Endothelial cell of umbilical vein (primary cell): Measurements from ENCODE around the gene CEP164. TPM values are rescaled to one million over a fixed set of nuclear protein-coding genes. Genes with fewer than 3 reads are reported as not detected.

ENCODE experiments used
- BruUV-seq: library from RNA; stranded (reverse); fragments of 400-500 nt; replicated peaks from 2 replicates; lab custom pipeline; 2021; lab: Mats Ljungman, UMichigan
- CTCF ChIA-PET: fragments of 300-600, 350-600 bp; sonication (Branson Sonifier 250); formaldehyde crosslinking; loops from one replicate; lab custom pipeline; 2021; ENCODE audit warnings: antibody characterized with exemption, inconsistent platforms; lab: Charles Lee
- POLR2A ChIA-PET: fragments of 300-600, 350-600 bp; sonication (Branson Sonifier 250); formaldehyde crosslinking; loops from one replicate; lab custom pipeline; 2021; ENCODE audit warnings: antibody characterized with exemption, inconsistent platforms; lab: Charles Lee
- DNase-seq: peaks from one replicate; pipeline ENCODE4 v3.0.0-alpha.2; 2011; ENCODE audit warnings: low read depth, low spot score
- FAIRE-seq: peaks from 2 replicates; lab custom pipeline; 2011; peaks lifted over from hg19 to GRCh38; lab: Jason Lieb, UNC
- H2AFZ ChIP-seq: 2 replicates; pipeline ENCODE4 v1.6.0; 2012; ENCODE audit warnings: low read depth, low read length, control low read depth, inconsistent platforms
- H3K27ac ChIP-seq: 2 replicates; pipeline ENCODE4 v1.5.1; 2011; ENCODE audit warnings: low read depth, mild to moderate bottlenecking, control low read depth, low read length, moderate library complexity; ENCODE audit not compliant: insufficient read depth
- H3K27me3 ChIP-seq, 2 experiments: 2 replicates each; pipeline versions ENCODE4 v1.6.0 to v1.6.1; 2011; ENCODE audit warnings: low read length in 2 of 2, mixed read lengths in 1 of 2; ENCODE audit not compliant: control insufficient read depth in 2 of 2, insufficient read depth in 2 of 2
- H3K36me3 ChIP-seq, 2 experiments: 2 replicates in 1 of 2; 3 replicates in 1 of 2; pipeline ENCODE4 v1.5.1; 2011; ENCODE audit warnings: low read length in 2 of 2, mild to moderate bottlenecking in 1 of 2, moderate library complexity in 1 of 2; ENCODE audit not compliant: control insufficient read depth in 2 of 2, insufficient read depth in 2 of 2; ENCODE audit errors: extremely low read depth in 1 of 2
- H3K4me1 ChIP-seq: 3 replicates; pipeline ENCODE4 v1.5.1; 2011; ENCODE audit warnings: mild to moderate bottlenecking, low read length; ENCODE audit not compliant: control insufficient read depth, insufficient read depth; ENCODE audit errors: extremely low read depth
- H3K4me2 ChIP-seq: 2 replicates; pipeline ENCODE4 v1.6.1; 2011; ENCODE audit warnings: low read length, control low read depth, mixed read lengths; ENCODE audit not compliant: insufficient read depth
- H3K4me3 ChIP-seq, 3 experiments: fragments of 200-600 bp in 1 of 3; sonication (generic), shearing (Covaris generic) in 1 of 3; replicated peaks in 1 of 3; 2 replicates each; pipeline ENCODE4 v1.5.1; 2011 to 2016; ENCODE audit warnings: control low read depth in 3 of 3, low read length in 3 of 3, mild to moderate bottlenecking in 2 of 3, inconsistent platforms in 1 of 3, low read depth in 1 of 3, moderate library complexity in 1 of 3; ENCODE audit not compliant: insufficient read depth in 1 of 3
- H3K79me2 ChIP-seq: 2 replicates; pipeline ENCODE4 v1.6.0; 2012; ENCODE audit warnings: low read length, inconsistent platforms; ENCODE audit not compliant: control insufficient read depth, insufficient read depth
- H3K9ac ChIP-seq: replicated peaks from 2 replicates; pipeline ENCODE3; 2011; ENCODE audit warnings: low read length, control low read depth; ENCODE audit not compliant: insufficient read depth; ENCODE audit errors: extremely low read depth
- H3K9me1 ChIP-seq: replicated peaks from 3 replicates; pipeline ENCODE4 v1.6.0; 2011; ENCODE audit warnings: mild to moderate bottlenecking, low read length; ENCODE audit not compliant: control insufficient read depth, insufficient read depth; ENCODE audit errors: extremely low read depth
- H3K9me3 ChIP-seq: replicated peaks from 2 replicates; pipeline ENCODE4 v1.5.1; 2012; ENCODE audit warnings: low read length, inconsistent platforms; ENCODE audit not compliant: control insufficient read depth, insufficient read depth
- H4K20me1 ChIP-seq: replicated peaks from 2 replicates; pipeline ENCODE3; 2011; ENCODE audit warnings: mild to moderate bottlenecking, low read length; ENCODE audit not compliant: control insufficient read depth, insufficient read depth; ENCODE audit errors: extremely low read depth
- CTCF ChIP-seq, 2 donors: IDR thresholded peaks; 1 replicate in 1 of 2; 2 replicates in 1 of 2; pipeline ENCODE4 v1.5.1; 2011; ENCODE audit warnings: low read length in 2 of 2, mild to moderate bottlenecking in 2 of 2, moderate library complexity in 2 of 2, control low read depth in 1 of 2, inconsistent platforms in 1 of 2, low read depth in 1 of 2; ENCODE audit not compliant: insufficient read depth in 1 of 2; ENCODE audit errors: extremely low read depth in 1 of 2
- EZH2 ChIP-seq: IDR thresholded peaks from 2 replicates; pipeline ENCODE4 v1.6.1; 2012; ENCODE audit warnings: borderline replicate concordance, low read depth, mild to moderate bottlenecking, moderate library complexity, low read length, inconsistent platforms; ENCODE audit not compliant: severe bottlenecking
- FOS ChIP-seq: IDR thresholded peaks from 2 replicates; pipeline ENCODE4 v1.6.1; 2011; ENCODE audit warnings: mild to moderate bottlenecking, low read length, moderate library complexity, borderline replicate concordance; ENCODE audit not compliant: insufficient read depth
- GATA2 ChIP-seq: IDR thresholded peaks from 2 replicates; pipeline ENCODE4 v1.7.0; 2011; ENCODE audit warnings: low read depth, mild to moderate bottlenecking, moderate library complexity, mixed read lengths, low read length; ENCODE audit not compliant: insufficient read length, insufficient read depth
- JUN ChIP-seq: IDR thresholded peaks from 2 replicates; pipeline ENCODE4 v1.6.1; 2011; ENCODE audit warnings: borderline replicate concordance, low read depth; ENCODE audit not compliant: insufficient read length, insufficient read depth
- MAX ChIP-seq: IDR thresholded peaks from 2 replicates; pipeline ENCODE4 v1.6.1; 2011; ENCODE audit not compliant: insufficient read depth, insufficient read length
- MYC ChIP-seq: IDR thresholded peaks from one replicate; pipeline ENCODE4 v1.6.1; 2011; ENCODE audit warnings: mild to moderate bottlenecking, low read depth, low read length
- POLR2A ChIP-seq: IDR thresholded peaks from 2 replicates; pipeline ENCODE4 v1.6.1; 2012; ENCODE audit warnings: low read depth, mild to moderate bottlenecking, control low read depth, low read length
- POLR2AphosphoS5 ChIP-seq: IDR thresholded peaks from 2 replicates; pipeline ENCODE4 v1.6.1; 2012; ENCODE audit warnings: low read depth, mild to moderate bottlenecking, control low read depth, low read length, moderate library complexity; ENCODE audit not compliant: insufficient read depth
- dilution Hi-C: fragments of 300-500 bp; cut with MboI; formaldehyde crosslinking; loops from one replicate; pipeline ENCODE4 v1.15.0; 2019; ENCODE audit warnings: low sequenced_read_pairs; ENCODE audit not compliant: extremely low pct_ligation_motif_present
- intact Hi-C: fragments of 100-400 bp; cut with micrococcal nuclease; formaldehyde crosslinking; loops from one replicate; pipeline ENCODE4 v1.10.0; 2022
- polyA plus RNA-seq, 4 experiments: library from polyadenylated mRNA; depleted of rRNA in 3 of 4; stranded (reverse) in 3 of 4; unstranded in 1 of 4; fragments of >200 nt; gene quantifications; 2 replicates each; pipeline versions ENCODE4 v1.2.1 to v1.2.3, GENCODE V29; 2011 to 2012; ENCODE audit warnings: missing spikeins in 1 of 4
- total RNA-seq: library from RNA; stranded (reverse); gene quantifications from 2 replicates; pipeline ENCODE4 v1.2.3, GENCODE V29; 2021

Gene CEP164
- total and polyA plus RNA-seq, 2 donors (not counting 3 experiments of a cell fraction or from before 2014, with no cell fraction given): 22.7 to 48.4 TPM

- POLR2A ChIA-PET: interaction anchor here (0.7 kb wide), 1 partner anchor 63 kb away, joined by 5 read pairs; no protein-coding TSS in a partner anchor
- peak overlapping the region; percentile 1 for H2AFZ ChIP-seq
- no peaks in the 10 kb centered on the region for H3K27me3 ChIP-seq
- dilution Hi-C loops: no loop called here
- CTCF ChIA-PET: interaction anchor here (0.8 to 2.1 kb wide), 4 partner anchors 9 to 588 kb away, joined by 3 to 17 read pairs (median 8); partner anchors contain the start of gene APOA5
- H3K9me3 ChIP-seq: no peaks in the 10 kb centered on the region
- FAIRE-seq (peak; percentile 71), DNase-seq (peak; percentile 83)
- H3K79me2 ChIP-seq: no peaks in the 10 kb centered on the region
- no peak overlapping the region for H3K4me3 ChIP-seq
- H3K4me1 ChIP-seq: peaks cover 19% of the 10 kb centered on the region
- peaks cover 2 to 30% of the 10 kb centered on the region in 2 experiments for H3K36me3 ChIP-seq
- peak overlapping the region; percentile 54 for H3K9ac ChIP-seq
- H3K27ac ChIP-seq: peak overlapping the region; percentile 77
- no peaks in the 10 kb centered on the region for H3K9me1 ChIP-seq
- no peak overlapping the region for H3K4me2 ChIP-seq
- no peaks in the 10 kb centered on the region for H4K20me1 ChIP-seq
- intact Hi-C loops: no loop called here
- BruUV-seq: no TSS peak
- no peak for TF ChIP-seq EZH2
- no peak for TF ChIP-seq MYC
- TF ChIP-seq FOS: no peak
- TF ChIP-seq POLR2A: no peak
- no peak for TF ChIP-seq POLR2AphosphoS5
- no peak for TF ChIP-seq MAX
- TF ChIP-seq GATA2: no peak
- TF ChIP-seq JUN: no peak
- no peak for TF ChIP-seq CTCF (IDR thresholded peaks at IDR 0.05; ENCODE audit: extremely low read depth in 1 of 2, insufficient read depth in 1 of 2, low read depth in 1 of 2, low read length in 2 of 2)
These were observed 51.6 kb downstream of the CEP164 start for GRCh38 chr11:117378976-117379865.
